ENCODE data around the gene SPOP.

Gene SPOP

DNA sequence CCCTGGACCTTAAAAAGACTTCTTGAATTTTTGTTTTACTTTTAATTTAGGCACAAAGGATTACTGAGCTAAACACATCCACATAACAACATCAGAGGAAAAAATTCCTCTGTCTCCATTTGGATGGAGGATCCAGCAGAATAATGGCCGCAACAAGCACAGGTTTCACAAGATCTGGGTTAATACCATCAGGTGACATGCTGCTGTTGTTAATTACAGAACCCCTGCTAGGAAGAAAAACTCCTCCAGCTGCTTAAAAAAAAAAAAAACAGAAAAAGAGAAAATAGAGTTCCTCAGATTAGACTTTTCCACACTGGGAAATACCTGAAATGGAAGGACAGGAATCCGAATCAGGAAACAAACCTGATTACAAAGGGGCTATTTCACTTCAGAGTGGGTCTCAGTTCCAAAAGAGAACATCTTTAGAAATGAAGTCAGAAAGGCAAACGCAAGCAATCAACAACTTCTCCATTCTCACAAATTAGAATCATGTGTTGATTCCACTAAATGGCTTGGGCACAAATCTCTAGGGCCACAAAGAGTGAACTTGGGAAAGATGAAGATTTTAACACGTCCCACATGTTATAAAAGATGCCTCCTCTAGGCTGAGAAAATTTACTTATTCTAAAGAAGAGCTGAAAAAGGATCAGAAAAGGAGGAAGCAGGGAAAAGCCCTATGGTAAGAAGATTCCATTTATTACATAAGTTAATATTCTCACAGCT lies 44.0 kb downstream of the SPOP start:
- TF ChIP-seq, protein P1, sequence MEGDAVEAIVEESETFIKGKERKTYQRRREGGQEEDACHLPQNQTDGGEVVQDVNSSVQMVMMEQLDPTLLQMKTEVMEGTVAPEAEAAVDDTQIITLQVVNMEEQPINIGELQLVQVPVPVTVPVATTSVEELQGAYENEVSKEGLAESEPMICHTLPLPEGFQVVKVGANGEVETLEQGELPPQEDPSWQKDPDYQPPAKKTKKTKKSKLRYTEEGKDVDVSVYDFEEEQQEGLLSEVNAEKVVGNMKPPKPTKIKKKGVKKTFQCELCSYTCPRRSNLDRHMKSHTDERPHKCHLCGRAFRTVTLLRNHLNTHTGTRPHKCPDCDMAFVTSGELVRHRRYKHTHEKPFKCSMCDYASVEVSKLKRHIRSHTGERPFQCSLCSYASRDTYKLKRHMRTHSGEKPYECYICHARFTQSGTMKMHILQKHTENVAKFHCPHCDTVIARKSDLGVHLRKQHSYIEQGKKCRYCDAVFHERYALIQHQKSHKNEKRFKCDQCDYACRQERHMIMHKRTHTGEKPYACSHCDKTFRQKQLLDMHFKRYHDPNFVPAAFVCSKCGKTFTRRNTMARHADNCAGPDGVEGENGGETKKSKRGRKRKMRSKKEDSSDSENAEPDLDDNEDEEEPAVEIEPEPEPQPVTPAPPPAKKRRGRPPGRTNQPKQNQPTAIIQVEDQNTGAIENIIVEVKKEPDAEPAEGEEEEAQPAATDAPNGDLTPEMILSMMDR (IDR thresholded peaks at IDR 0.05; ENCODE audit: low read depth, low read length): no peak

DNA sequence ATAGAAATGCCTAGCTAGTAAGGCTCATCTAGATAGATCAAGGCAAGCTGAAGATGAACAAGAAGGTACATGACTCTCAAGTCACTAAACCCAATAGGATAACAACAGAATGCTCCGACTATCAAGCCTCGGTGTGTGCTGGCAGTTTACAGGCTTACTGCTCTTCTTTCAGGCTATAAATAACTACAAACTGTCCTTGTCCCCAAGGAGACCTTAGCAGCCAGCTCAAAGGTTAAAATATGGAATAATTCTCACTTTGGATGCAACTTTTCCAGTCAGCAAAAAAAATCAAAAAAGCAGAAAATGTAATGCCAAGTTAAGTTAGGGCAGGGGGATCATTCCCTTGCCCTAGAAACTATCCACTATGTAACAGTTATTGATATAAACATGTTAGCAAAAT lies 44.6 kb downstream of the SPOP start:
- H3K4me3 ChIP-seq (ENCODE audit: low read depth, low read length): no peak overlapping the region
- TF ChIP-seq, protein P1 (IDR thresholded peaks at IDR 0.05; ENCODE audit: low read depth, low read length): no peak

More for the DNA sequence above, 44.0 kb downstream of the SPOP start:
- H3K4me3 ChIP-seq (ENCODE audit: low read depth, low read length): no peak overlapping the region

DNA sequence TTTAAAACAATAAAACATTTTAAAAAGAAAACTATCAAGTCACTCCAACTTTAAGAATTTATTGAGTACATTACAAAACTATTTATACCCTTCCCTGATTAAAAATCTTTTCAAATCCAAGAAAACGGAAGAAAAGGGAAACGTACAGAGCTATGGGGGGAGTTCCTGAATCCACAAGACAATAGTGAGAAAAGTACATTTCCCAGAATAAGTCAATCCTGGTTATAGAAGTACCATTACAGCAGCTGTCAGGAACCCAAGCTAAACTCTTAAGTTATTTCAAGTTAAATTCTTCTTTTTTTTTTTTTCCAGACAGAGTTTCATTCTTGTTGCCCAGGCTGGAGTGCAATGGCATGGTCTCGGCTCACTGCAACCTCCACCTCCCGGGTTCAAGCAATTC lies 45.7 kb downstream of the SPOP start:
- TF ChIP-seq, protein P1 (IDR thresholded peaks at IDR 0.05; ENCODE audit: low read depth, low read length): no peak
- H3K4me3 ChIP-seq (ENCODE audit: low read depth, low read length): no peak overlapping the region

DNA sequence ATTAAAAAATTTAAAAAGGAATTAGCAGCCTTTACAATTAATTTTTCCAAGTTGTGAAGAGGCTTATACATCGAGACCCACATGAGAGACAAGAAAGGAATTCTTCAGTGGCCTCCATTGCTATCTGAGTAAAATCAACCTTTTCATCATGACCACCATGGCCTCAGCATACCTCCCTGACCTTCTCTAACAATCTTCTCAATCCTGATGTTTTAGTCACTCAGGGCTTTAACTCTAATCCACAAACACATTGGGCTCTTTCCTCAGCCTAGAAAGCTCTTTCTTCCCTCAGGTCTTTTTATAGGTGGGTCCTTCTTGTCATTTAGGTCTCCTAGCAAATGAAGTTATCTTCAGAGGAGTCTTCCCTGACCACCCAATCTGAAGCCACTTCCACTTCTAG lies 46.4 kb downstream of the SPOP start:
- TF ChIP-seq, protein P1 (IDR thresholded peaks at IDR 0.05; ENCODE audit: low read depth, low read length): no peak
- H3K4me3 ChIP-seq (ENCODE audit: low read depth, low read length): no peak overlapping the region

DNA sequence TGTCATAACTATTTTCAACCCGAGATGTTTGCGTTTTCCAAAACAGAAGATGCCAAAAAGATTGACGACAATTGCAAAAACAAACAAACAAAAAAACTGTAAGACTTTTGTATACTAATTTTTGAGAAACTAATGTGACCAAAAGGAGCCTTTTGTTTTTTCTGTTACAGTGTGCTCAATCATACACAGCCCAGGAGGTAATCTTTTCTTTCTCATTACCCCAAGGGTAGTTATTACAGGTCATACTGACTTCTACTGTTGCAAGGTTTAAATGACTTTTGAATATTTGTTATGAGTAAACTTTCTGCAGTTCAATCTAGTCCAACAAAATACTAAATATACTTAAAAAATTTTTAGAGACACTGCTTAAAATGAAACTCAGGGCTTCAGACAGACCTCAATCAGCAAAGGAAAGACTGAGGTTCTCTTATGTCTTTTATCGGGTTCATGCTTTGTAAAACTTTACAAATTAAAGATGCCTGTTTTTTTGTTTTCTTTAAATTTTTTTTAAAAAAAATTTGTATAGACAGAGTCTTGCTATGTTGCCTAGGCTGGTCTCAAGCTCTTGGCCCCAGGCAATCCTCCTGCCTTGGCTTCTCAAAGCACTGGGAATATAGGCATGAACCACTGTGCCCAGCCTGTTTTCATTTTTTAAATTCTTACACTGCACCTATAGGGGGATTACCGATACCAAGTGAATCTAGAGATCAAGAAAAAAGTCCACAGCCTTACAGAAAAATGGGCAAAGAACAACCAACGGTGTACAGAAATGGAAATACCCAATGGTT lies 47.6 kb downstream of the SPOP start:
- TF ChIP-seq, protein P1 (IDR thresholded peaks at IDR 0.05; ENCODE audit: low read depth, low read length): no peak
- no peak overlapping the region for H3K4me3 ChIP-seq (ENCODE audit: low read depth, low read length)

DNA sequence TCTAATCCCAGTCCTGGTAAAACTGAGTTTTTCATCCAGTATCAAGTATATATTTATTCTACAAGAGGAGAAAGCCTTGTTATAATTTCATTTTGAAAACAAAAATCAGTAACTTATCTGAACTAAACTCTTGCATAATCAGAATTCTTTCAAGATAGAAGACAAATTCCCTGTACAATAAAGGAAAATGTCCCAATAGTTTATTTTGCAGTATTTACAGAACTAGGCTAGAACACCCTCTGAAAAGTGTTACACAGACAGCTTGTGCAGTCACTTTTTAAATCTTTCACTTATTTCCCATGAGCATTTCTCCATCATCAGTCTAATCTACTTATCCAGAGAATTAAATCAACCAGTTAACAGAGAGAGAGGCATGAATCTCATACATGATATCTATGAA lies 48.5 kb downstream of the SPOP start:
- no peak overlapping the region for H3K4me3 ChIP-seq (ENCODE audit: low read depth, low read length)
- TF ChIP-seq, protein P1 (IDR thresholded peaks at IDR 0.05; ENCODE audit: low read depth, low read length): no peak

DNA sequence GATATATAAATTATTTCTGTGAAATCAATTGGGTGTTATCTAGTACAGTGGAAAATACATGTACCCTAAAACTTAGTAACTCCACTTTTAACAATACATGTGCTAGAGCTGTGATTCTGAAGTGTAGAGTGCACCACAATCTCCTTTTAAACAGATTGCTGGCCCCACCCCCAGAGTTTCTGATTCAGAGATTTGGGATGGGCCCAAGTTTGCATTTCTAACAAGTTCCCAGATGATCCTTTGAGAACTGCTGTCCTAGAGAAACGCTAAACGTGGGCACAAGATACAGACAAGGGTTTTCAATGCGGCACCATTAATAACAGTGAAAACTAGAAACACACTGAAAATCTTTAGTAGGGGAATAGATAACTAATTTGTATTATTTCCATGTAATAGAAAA lies 53.0 kb downstream of the SPOP start:
- TF ChIP-seq, protein P1 (IDR thresholded peaks at IDR 0.05; ENCODE audit: low read depth, low read length): no peak
- H3K4me3 ChIP-seq (ENCODE audit: low read depth, low read length): no peak overlapping the region

Measured in WI38 (cell line).